GM19397 (cell line): Measurements from ENCODE around the gene NSUN3.
A peak's percentile ranks its signal among the peaks of the same experiment; 100 is the strongest.
"Not testable (repeated sequence)": the region's sequence is repeated elsewhere in the genome, so short reads cannot be mapped to it uniquely, and the experiment has no call there.

Experiments used
- ATAC-seq: cut with Tn5 transposase; IDR thresholded peaks from one replicate; pipeline ENCODE4 v1.9.1; 2021; ENCODE audit warnings: mild to moderate bottlenecking, moderate library complexity; ENCODE audit not compliant: unreplicated experiment

NSUN3 gene

DNA sequence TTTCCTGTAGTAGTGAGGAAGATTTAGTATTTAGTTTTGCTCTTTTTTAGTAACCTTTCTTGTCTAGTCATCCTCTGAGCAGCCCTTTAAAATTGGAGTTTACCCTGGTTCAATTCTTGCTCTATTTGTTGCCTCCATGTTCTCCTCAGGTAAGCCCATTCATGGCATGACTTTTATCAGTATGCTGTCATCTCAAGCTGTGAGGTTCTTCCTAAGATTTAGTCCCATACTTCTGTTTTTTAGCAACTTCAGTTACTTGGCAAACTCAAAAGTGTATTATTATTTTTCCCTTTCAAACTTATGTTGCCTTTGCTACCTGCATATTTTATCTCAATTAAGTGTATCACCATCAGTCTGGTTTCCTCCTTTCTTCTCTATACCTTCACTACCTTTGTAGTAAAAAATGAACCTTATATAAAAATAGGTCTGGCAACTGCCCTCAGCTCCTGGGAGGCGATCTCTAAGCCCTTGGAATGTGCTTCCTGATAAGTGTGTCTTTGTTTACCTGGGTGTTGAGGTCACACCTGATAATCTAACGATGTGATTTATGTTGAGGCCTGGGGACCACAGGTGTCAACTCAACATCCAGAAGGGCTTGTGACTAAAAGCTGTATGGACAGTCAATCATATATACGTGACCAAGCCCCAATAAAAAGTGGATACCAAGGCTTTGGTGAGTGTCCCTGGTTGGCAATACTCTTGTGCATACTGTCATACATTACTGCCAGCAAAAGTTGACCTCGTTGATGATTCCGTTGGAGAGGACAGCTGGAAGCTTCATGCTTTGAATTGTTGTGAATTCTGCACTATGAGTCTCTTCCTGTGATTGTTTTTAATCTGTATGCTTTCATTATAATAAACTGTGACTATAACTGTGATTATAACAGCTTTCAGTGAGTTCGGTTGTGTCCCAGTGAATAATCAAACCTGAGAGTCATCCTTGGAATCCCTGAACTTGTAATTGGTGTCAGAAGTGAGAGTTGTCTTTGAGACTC lies 3.9 kb downstream of the NSUN3 start:
- no peak for ATAC-seq

DNA sequence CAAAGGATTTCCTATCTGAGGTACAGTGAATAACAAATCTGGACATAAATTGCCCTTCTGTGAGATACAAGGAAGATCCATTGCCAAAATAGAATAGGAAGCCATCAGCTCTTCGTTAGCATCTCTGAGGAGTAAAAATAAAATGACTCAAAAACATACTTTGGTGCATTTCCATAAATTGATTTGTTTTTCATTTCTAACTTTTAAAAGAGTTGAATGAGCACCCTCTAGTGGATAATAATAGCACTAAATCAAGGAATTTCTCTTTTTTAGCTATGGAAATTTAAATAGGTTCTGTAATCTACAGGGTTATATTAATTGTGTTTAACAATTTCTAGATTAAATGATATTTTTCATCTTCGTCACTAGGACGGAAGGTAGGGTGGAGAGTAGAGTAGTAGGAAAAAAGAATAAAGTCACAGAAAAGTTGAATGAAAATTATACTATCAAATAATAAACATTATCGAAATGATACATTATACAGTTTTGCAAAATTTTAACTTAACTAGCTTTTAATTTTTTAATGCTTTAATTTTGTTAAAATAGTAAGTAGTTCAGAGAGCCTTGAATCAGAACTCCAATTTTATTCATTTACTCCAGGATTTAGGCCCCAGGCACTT lies 6.4 kb downstream of the NSUN3 start:
- no peak for ATAC-seq

DNA sequence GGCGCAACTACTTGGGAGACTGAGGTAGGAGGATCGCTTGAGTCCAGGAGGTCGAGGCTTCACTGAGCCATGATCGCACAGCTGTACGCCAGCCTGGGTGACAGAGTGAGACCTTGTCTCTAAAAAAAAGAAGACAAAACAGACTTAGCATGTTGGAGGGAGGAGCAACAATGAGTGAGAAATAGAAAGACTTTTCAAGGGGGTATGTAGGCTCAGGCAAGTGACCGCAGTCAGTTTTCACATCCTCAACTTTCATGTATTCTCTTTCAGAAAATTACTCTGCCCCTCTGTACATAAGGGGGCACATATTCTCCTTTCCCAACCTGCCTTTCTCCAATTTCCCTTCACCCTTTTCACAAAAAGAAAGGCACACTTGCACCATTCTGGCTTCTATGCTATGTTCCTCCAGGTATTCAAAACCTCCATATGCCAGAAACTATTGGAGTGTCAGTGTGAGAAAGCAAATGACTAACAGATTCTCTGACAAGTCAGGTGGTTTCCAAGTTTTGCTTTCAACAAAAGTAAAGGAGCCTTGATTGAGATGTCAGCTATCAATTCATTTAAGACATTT lies 7.6 kb downstream of the NSUN3 start:
- peak; percentile 46 for ATAC-seq

- ATAC-seq = peak; percentile 85
Observed at GRCh38 chr3:94071713-94072284, 8.9 kb downstream of the NSUN3 start.

DNA sequence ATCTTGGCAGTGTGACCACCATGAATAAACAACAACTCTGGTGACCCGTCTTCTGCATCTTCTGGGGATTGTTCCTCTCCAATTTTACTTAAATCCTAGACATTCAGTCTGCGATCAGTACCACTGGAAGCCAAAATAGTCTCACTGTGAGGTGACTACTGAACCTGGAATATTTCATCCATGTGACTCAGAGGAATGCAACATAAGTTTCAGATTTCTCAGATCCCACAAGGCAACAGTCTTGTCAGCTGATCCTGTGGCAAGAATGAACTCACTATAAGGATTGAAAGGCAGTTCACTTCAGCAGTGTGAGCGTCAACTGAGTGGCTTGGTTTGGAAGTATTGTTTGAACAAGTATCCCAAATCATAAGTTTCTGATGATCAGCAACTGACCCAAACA lies 13.2 kb downstream of the NSUN3 start:
- no peak for ATAC-seq

DNA sequence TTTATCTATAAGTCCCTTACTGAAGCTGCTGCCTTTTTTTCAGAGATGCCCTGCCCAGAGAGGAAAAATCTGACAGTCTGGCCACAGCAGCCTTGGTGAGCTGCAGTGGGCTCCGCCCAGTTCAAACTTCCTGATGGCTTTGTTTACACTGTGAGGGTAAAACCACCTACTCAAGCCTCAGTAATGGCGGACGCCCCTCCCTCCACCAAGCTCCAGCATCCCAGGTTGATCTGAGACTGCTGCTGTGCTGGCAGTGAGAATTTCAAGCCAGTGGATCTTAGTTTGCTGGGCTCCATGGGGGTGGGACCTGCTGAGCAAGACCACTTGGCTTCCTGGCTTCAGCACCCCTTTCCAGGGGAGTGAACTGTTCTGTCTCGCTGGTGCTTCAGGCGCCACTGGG lies 17.7 kb downstream of the NSUN3 start:
- not testable (repeated sequence) for ATAC-seq

- ATAC-seq = no peak
Observed at GRCh38 chr3:94081884-94082283, 19.0 kb downstream of the NSUN3 start.

GRCh38 chr3:94082391-94082937 lies 19.6 kb downstream of the NSUN3 start:
- no peak for ATAC-seq

DNA sequence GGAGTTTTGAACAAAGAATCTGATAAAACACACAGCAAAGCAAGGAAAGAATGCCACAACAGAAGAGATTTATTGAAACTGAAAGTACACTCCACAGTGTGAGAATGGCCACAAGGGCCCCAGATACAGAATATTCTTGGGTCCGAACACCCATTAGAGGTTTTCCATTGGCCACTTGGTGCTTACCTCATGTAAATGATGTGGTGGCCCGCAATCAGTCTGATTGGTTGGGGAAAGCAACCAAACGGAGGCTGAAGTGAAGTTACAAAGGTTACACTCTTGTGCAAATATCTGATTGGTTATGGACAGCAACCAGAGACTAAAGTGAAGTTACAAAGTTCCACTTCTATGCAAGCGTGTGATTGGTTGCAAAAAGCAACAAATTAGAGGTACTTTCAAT lies 20.4 kb downstream of the NSUN3 start:
- ATAC-seq = peak; percentile 70

DNA sequence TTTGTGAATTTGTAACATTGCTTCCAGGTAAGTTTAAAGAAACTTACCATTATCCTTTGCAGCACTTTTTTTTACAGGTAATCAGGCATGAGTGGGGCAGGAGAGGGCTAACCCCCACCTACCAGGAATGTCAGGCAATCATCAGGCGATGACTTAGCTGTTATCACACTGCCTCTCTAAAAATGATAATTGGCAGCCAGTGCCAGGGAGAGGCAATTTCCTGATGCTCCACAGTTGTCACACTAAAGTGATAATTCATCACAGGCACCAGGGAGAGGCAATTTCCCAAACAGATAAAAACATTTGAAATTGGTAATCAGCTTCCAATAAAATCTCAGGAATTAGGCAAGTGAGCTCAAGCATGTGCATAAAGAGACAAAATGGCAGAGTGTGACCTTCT lies 26.3 kb downstream of the NSUN3 start:
- no peak for ATAC-seq

- no peak for ATAC-seq
Observed at GRCh38 chr3:94092086-94092485, 29.2 kb downstream of the NSUN3 start.

DNA sequence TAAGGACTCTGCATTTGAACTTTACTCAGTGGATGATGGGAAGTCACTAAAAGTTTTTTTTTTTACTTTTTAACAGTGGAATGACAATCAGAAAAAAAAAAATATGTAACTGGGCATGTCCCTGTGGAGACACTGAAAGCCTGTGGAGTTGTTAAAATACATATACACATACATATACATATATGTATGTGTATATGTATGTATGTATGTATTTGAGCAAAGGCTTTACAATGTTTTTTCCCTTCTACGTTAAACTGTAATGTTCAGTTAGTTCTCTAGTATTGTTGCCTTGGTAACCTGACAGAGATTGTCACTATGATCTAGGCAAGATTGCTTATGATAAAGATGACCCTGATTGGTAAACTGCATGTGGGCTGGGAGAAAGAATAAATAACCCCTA lies 30.3 kb downstream of the NSUN3 start:
- no peak for ATAC-seq

DNA sequence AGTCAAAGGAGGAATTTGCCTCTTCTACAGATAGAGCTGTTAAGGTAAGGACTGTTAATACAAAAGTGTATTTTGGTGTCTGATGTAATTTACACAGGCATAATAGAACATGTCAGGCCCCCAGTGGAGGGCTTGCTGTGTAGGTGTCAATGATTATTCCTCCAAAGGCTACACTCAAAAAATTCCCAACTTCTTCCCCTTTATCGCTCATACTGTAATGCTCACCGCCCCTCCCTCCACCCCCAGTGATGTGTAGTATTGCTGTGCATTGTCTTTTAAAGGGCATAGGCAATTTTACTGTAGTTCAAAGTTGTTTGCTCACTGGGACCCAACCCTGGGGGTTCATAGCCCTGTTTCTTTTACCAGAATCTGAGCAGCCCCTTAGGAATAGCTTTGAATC lies 32.2 kb downstream of the NSUN3 start:
- no peak for ATAC-seq

- ATAC-seq = no peak
Observed at GRCh38 chr3:94098452-94098851, 35.6 kb downstream of the NSUN3 start.

DNA sequence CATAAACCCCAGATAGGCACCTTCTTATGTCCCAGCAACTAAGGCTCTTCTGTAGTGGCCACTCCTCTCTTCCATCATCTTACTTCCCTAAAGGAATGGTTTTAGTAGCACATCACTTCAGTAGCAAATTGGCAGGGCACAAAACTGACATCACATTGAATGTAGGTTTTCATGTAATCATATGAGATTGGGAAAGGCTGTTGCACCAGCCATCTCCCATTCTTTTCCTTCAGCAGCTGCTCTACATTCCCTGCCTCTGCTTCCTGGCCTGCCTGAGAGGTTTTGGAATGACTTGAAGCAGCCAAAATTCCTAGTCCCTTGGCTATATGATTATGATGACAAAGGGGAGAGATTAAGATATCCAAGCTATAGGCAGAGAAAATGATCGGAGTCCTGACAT lies 36.5 kb downstream of the NSUN3 start:
- no peak for ATAC-seq

DNA sequence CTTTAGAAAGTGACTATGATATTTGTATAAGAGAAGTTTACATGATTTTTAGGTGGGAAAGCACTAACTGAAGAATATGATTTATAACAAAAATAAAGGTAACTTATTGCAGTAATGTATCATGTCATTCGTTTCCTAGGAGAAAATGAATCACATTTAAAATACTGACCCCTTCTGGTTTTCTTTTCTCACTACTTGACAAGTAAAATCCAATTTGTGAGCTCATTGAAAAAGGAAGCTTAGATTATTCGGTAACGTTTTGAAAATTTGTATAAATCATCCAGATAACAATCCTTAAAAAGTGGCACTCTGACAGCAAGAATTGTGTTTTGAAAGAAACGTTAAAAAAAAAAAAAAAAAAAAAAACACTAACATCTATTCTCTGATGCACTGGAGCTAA lies 39.0 kb downstream of the NSUN3 start:
- ATAC-seq = no peak

- no peak for ATAC-seq
Observed at GRCh38 chr3:94106268-94106667, 43.4 kb downstream of the NSUN3 start.

GRCh38 chr3:94110232-94110631 lies 47.4 kb downstream of the NSUN3 start:
- ATAC-seq = not testable (repeated sequence)

DNA sequence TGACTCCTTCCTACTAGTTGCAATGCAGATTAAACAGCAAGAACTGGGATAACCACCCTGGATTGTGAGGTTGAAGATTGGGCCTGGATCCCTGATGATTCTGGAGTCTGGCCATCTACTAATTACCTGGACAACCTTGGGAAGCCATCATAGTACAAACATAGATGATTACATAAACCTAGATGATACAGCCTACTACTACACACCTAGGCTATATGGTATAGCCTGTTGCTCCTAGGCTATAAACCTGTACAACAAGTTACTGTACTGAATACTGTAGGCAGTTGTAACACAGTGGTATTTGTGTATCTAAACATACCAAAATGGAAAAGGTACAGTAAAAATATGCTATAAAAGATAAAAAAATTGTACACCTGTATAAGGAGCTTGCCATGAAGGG lies 48.0 kb downstream of the NSUN3 start:
- no peak for ATAC-seq

DNA sequence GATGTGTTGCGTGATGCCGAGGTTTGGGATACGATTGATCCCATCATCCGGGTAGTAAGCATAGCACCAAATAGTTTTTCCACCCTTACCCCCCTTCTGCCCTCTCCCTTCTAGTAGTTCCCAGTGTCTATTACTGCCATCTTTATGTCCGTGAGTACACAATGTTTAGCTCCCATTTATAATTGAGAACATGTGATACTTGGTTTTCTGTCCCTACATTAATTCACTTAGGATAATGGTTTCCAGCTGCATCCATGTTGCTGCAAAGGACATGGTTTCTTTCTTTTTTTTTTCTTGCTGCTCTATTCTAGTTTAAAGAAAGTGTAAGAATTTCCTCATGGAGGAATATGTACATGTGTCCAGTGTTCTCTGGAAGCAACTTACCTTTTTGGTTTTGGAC lies 51.8 kb downstream of the NSUN3 start:
- ATAC-seq = no peak

DNA sequence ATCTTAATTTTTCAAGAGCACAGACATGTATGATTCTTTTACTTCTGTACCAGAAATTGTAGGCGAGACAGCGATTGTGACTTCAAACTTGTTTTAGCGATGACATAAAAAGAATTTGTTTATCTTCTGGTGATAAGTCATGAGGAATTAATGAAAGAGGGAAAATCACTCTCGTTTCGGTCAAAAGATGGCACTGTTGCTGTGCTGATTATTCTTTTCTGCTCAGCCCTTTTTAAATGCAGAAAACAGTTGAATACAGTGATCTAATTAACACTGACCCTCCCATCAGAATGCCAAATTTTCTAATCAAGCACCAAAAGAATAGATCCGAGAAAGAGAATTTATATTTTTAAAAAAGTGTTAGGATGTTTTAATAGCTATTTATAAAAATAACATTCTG lies 52.6 kb downstream of the NSUN3 start:
- ATAC-seq = no peak
